ENCODE results near the gene AP3M1.
"Not testable (repeated sequence)": the region's sequence is repeated elsewhere in the genome, so short reads cannot be mapped to it uniquely, and the experiment has no call there.

The AP3M1 gene

GRCh38 chr10:74156919-74157289 lies 6.3 kb upstream of the AP3M1 start:
- H3K4me3 ChIP-seq (ENCODE audit: low read depth, low read length), result no peak overlapping the region
- H3K27me3 ChIP-seq (replicated peaks), result no peaks in the 10 kb centered on the region
- peak; percentile 52 for DNase-seq
- H3K36me3 ChIP-seq (replicated peaks), result no peaks in the 10 kb centered on the region
- TF ChIP-seq CTCF (IDR thresholded peaks at IDR 0.05; ENCODE audit: low read depth, low read length, missing control alignments), result no peak
- in situ Hi-C loops (cut with HindIII; ENCODE audit: low pct_ligation_motif_present, low sequenced_read_pairs), result no loop called here
- H3K27ac ChIP-seq, result no peak overlapping the region

GRCh38 chr10:74153676-74154075 lies 3.0 kb upstream of the AP3M1 start:
- Histone ChIP-seq H3K36me3 (replicated peaks) (no peaks in the 10 kb centered on the region), H3K27me3 (replicated peaks) (no peaks in the 10 kb centered on the region), H3K27ac (no peak overlapping the region), H3K4me3 (ENCODE audit: low read depth, low read length) (no peak overlapping the region)
- no peak for DNase-seq
- TF ChIP-seq CTCF (IDR thresholded peaks at IDR 0.05; ENCODE audit: low read depth, low read length, missing control alignments), result no peak
- in situ Hi-C loops (cut with HindIII; ENCODE audit: low pct_ligation_motif_present, low sequenced_read_pairs), result no loop called here

GRCh38 chr10:74153123-74153522 lies 2.5 kb upstream of the AP3M1 start:
- Histone ChIP-seq H3K36me3 (replicated peaks) (no peaks in the 10 kb centered on the region), H3K27ac (no peak overlapping the region), H3K4me3 (ENCODE audit: low read depth, low read length) (no peak overlapping the region), H3K27me3 (replicated peaks) (no peaks in the 10 kb centered on the region)
- peak; percentile 66 for TF ChIP-seq CTCF (IDR thresholded peaks at IDR 0.05; ENCODE audit: low read depth, low read length, missing control alignments)
- DNase-seq, result peak; percentile 78
- in situ Hi-C loops (cut with HindIII; ENCODE audit: low pct_ligation_motif_present, low sequenced_read_pairs), result no loop called here

- in situ Hi-C loops (cut with HindIII; ENCODE audit: low pct_ligation_motif_present, low sequenced_read_pairs), result no loop called here
- DNase-seq, result no peak
- Histone ChIP-seq H3K4me3 (ENCODE audit: low read depth, low read length) (peak overlapping the region; percentile 97), H3K27me3 (replicated peaks) (no peaks in the 10 kb centered on the region), H3K36me3 (replicated peaks) (no peaks in the 10 kb centered on the region), H3K27ac (peak overlapping the region; percentile 98)
- TF ChIP-seq CTCF (IDR thresholded peaks at IDR 0.05; ENCODE audit: low read depth, low read length, missing control alignments), result no peak
These were observed 1.5 kb upstream of the AP3M1 start for GRCh38 chr10:74151879-74152722.

GRCh38 chr10:74150990-74151878 lies 606 bp upstream of the AP3M1 start, which contains the start of gene ADK:
Gene ADK, plus strand, starts transcription at chr10:74151221. Its CDS starts 58 bp downstream, at chr10:74151279.
- no peaks in the 10 kb centered on the region for H3K27me3 ChIP-seq (replicated peaks)
- in situ Hi-C loops (cut with HindIII; ENCODE audit: low pct_ligation_motif_present, low sequenced_read_pairs), result no loop called here
- peak; percentile 98 for DNase-seq
- peak within 1 kb of the TSS; percentile 98 for H3K27ac ChIP-seq
- peak within 1 kb of the TSS; percentile 97 for H3K4me3 ChIP-seq (ENCODE audit: low read depth, low read length)
- no peaks in the 10 kb centered on the region for H3K36me3 ChIP-seq (replicated peaks)
- TF ChIP-seq CTCF (IDR thresholded peaks at IDR 0.05; ENCODE audit: low read depth, low read length, missing control alignments), result peak; percentile 30

GRCh38 chr10:74146980-74147379 lies 3.6 kb downstream of the AP3M1 start:
- H3K4me3 ChIP-seq (ENCODE audit: low read depth, low read length); H3K27ac ChIP-seq; H3K36me3 ChIP-seq (replicated peaks); DNase-seq; H3K27me3 ChIP-seq (replicated peaks); in situ Hi-C loops (cut with HindIII; ENCODE audit: low pct_ligation_motif_present, low sequenced_read_pairs): not testable (repeated sequence)

Measured in brain microvascular endothelial cell (primary cell).